Stimulated activated naive B cell treated with anti-CD40 and anti-IgM and Interleukin-4, amounts not matched to agents 10 μg/mL and 1 μg/mL and 100 μg/mL, for 72 hours (primary cell): ENCODE measurements around the gene FKBP5.

Source experiments
- ATAC-seq, 2 donors: fragments of 150-1000 bp; cut with Tn5 transposase; replicated peaks; 2 replicates each; pipeline ENCODE4 v1.10.0; 2021; ENCODE audit warnings: moderate library complexity in 1 of 2
- DNase-seq: peaks from one replicate; pipeline ENCODE4 v3.0.0; 2021
- H3K27ac Mint-ChIP-seq: one replicate; pipeline ENCODE4 v1.8.0; 2022; ENCODE audit warnings: mild to moderate bottlenecking, mixed read lengths
- H3K27me3 Mint-ChIP-seq, 2 donors: one replicate each; pipeline ENCODE4 v1.8.0; 2022; ENCODE audit warnings: mixed read lengths in 2 of 2
- H3K36me3 Mint-ChIP-seq, 2 donors: one replicate each; pipeline ENCODE4 v1.8.0; 2022; ENCODE audit warnings: mixed read lengths in 2 of 2, mild to moderate bottlenecking in 1 of 2
- H3K4me1 Mint-ChIP-seq, 2 donors: one replicate each; pipeline ENCODE4 v1.8.0; 2022; ENCODE audit warnings: mixed read lengths in 2 of 2, mild to moderate bottlenecking in 1 of 2
- H3K4me3 Mint-ChIP-seq, 2 donors: one replicate each; pipeline ENCODE4 v1.8.0; 2022; ENCODE audit warnings: mild to moderate bottlenecking in 2 of 2, mixed read lengths in 2 of 2, moderate library complexity in 1 of 2
- H3K9me3 Mint-ChIP-seq, 2 donors: one replicate each; pipeline ENCODE4 v1.8.0; 2022; ENCODE audit warnings: mixed read lengths in 2 of 2, mild to moderate bottlenecking in 1 of 2

Gene FKBP5

GRCh38 chr6:35727935-35728682, 39.4 kb upstream of the FKBP5 start:
- Mint-ChIP-seq H3K27me3 (peaks cover 0 to 6% of the 10 kb centered on the region in 2 donors), H3K9me3 (no peaks in the 10 kb centered on the region), H3K4me1 (peaks cover 49 to 73% of the 10 kb centered on the region in 2 donors), H3K27ac (peak overlapping the region; percentile 68), H3K4me3 (peak overlapping the region; percentile 82 to 84), H3K36me3 (no peaks in the 10 kb centered on the region)
- ATAC-seq: peak; percentile 44 to 46
- peak; percentile 70 for DNase-seq

- ATAC-seq: peak; percentile 18
- peaks cover 43 to 66% of the 10 kb centered on the region in 2 donors for H3K4me1 Mint-ChIP-seq
- peak overlapping the region; percentile 52 to 84 for H3K4me3 Mint-ChIP-seq
- H3K27me3 Mint-ChIP-seq: peaks cover 0 to 6% of the 10 kb centered on the region in 2 donors
- no peaks in the 10 kb centered on the region for H3K36me3 Mint-ChIP-seq
- peak overlapping the region; percentile 10 for H3K27ac Mint-ChIP-seq
- H3K9me3 Mint-ChIP-seq: no peaks in the 10 kb centered on the region
- no peak for DNase-seq
Measured at GRCh38 chr6:35727231-35727934, 38.7 kb upstream of the FKBP5 start.

GRCh38 chr6:35725721-35726438, 37.2 kb upstream of the FKBP5 start:
- DNase-seq (no peak), ATAC-seq (peak in 1 of 2 donors; percentile 24)
- no peak overlapping the region for H3K27ac Mint-ChIP-seq
- peaks cover 0 to 6% of the 10 kb centered on the region in 2 donors for H3K27me3 Mint-ChIP-seq
- peaks cover 41 to 65% of the 10 kb centered on the region in 2 donors for H3K4me1 Mint-ChIP-seq
- H3K36me3 Mint-ChIP-seq: no peaks in the 10 kb centered on the region
- no peak overlapping the region for H3K4me3 Mint-ChIP-seq
- H3K9me3 Mint-ChIP-seq: no peaks in the 10 kb centered on the region

GRCh38 chr6:35725081-35725708, 36.5 kb upstream of the FKBP5 start:
- no peaks in the 10 kb centered on the region for H3K36me3 Mint-ChIP-seq
- H3K4me3 Mint-ChIP-seq: no peak overlapping the region
- peaks cover 47 to 65% of the 10 kb centered on the region in 2 donors for H3K4me1 Mint-ChIP-seq
- no peaks in the 10 kb centered on the region for H3K9me3 Mint-ChIP-seq
- H3K27ac Mint-ChIP-seq: no peak overlapping the region
- ATAC-seq (no peak), DNase-seq (no peak)
- peaks cover 0 to 6% of the 10 kb centered on the region in 2 donors for H3K27me3 Mint-ChIP-seq

DNA sequence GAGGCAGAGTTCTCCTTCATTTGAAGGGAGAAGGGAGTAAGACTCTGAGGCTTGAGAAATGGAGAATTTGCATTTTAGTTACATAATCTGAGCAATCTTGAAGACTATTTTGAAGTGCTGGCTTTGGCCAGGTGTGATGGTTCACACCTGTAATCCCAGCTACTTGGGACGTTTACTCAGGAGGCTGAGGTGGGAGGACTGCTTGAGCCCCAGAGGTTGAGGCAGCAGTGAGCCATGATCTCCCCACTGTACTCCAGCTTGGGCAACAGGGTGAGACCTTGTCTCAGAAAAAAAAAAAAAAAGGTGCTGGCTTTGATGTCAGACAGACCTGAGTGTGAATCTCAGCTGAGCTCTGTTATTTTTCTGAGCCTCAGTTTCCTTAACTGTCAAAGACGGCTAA, 35.8 kb upstream of the FKBP5 start:
- Mint-ChIP-seq H3K4me3 (no peak overlapping the region), H3K27me3 (peaks cover 0 to 6% of the 10 kb centered on the region in 2 donors), H3K9me3 (no peaks in the 10 kb centered on the region), H3K27ac (peak overlapping the region; percentile 42), H3K4me1 (peaks cover 50 to 65% of the 10 kb centered on the region in 2 donors), H3K36me3 (no peaks in the 10 kb centered on the region)
- DNase-seq (no peak), ATAC-seq (no peak)

DNA sequence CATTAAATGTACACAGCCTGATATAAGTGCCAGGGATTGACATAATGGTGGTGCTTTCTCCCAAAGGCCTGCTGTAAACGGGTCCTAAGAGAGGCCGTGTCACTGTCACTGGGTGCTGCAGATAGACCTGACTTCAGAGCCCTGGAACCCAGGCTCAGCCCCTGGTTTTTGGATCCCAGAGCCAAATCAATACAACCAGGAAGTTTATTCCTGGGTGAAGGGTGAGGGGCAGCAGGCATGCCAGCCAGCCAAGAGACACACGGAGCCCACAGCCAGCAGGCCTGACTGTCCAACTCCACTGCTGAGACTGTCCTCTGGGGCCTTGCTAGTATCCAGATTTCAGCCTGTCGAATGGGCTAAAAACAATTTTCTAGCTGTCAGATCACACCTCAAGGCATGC, 35.3 kb upstream of the FKBP5 start:
- ATAC-seq (no peak), DNase-seq (no peak)
- Mint-ChIP-seq H3K36me3 (no peaks in the 10 kb centered on the region), H3K27me3 (peaks cover 0 to 6% of the 10 kb centered on the region in 2 donors), H3K4me3 (no peak overlapping the region), H3K27ac (peak overlapping the region; percentile 42), H3K9me3 (no peaks in the 10 kb centered on the region), H3K4me1 (peaks cover 50 to 65% of the 10 kb centered on the region in 2 donors)

DNA sequence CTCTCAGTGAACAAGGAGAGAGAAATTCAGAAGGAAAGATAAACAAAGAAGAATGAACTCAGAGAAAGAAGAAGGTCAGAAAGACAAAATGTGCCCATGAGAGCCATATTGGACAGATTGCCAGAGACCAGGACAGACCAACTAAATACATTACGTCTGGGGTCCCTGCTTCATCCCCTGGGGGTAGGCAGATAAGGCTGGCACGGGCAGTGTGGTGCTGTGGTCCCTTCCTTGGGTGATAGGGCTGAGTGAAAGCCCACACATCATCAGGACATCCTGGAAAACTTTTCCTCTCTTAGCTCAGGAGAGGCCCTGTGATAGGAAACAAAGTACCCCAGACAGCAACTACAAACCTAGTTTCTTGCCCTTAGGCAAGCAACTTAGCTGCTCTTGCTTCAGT, 34.9 kb upstream of the FKBP5 start:
- H3K4me1 Mint-ChIP-seq: peaks cover 51 to 65% of the 10 kb centered on the region in 2 donors

DNA sequence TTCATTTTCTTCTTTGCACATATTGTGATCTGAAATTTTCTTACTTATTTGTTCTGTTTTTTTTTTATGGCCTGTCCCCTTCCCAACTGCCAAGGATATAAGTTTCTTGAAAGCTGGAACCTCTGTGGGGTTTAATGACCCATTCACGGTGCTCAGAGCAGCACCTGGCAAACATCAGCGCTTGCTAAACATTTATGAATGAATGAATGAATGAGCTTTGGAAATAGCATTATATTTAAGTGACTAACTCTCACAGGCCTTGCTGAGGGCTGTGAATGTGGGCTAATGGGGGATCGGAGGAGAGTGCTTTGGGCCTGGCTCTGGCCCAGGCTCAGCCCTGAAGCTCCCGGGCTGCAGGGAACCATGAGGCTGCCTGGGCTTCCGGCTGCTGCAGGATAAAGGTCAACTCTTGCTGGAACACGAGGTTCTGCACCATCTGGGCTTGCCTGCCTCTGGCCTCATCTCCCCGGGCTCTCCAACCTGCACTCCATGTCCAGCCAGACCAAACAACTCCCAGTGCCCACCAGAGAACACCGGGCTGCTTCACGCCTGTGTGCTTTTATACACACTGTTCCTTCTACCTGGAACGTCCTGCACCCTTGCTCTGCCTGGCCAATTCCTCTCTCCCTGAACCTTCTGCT, 33.5 kb upstream of the FKBP5 start:
- H3K4me1 Mint-ChIP-seq: peaks cover 57 to 65% of the 10 kb centered on the region in 2 donors
- no peaks in the 10 kb centered on the region for H3K36me3 Mint-ChIP-seq
- no peak for ATAC-seq
- peaks cover 0 to 6% of the 10 kb centered on the region in 2 donors for H3K27me3 Mint-ChIP-seq
- DNase-seq: no peak
- H3K27ac Mint-ChIP-seq: no peak overlapping the region
- no peak overlapping the region for H3K4me3 Mint-ChIP-seq
- H3K9me3 Mint-ChIP-seq: no peaks in the 10 kb centered on the region

More for the DNA sequence above, 34.9 kb upstream of the FKBP5 start:
- no peaks in the 10 kb centered on the region for H3K9me3 Mint-ChIP-seq
- DNase-seq: no peak
- H3K27me3 Mint-ChIP-seq: peaks cover 0 to 6% of the 10 kb centered on the region in 2 donors
- H3K36me3 Mint-ChIP-seq: no peaks in the 10 kb centered on the region
- no peak overlapping the region for H3K4me3 Mint-ChIP-seq
- H3K27ac Mint-ChIP-seq: no peak overlapping the region
- no peak for ATAC-seq

- Mint-ChIP-seq H3K4me1 (peaks cover 41 to 46% of the 10 kb centered on the region in 2 donors), H3K9me3 (no peaks in the 10 kb centered on the region), H3K4me3 (peak overlapping the region; percentile 81 to 83), H3K27ac (peak overlapping the region; percentile 87), H3K36me3 (no peaks in the 10 kb centered on the region), H3K27me3 (no peaks in the 10 kb centered on the region)
- ATAC-seq (peak; percentile 81 to 82), DNase-seq (peak; percentile 78)
Measured at GRCh38 chr6:35719830-35720733, 31.4 kb upstream of the FKBP5 start.

- Mint-ChIP-seq H3K4me1 (peaks cover 41 to 46% of the 10 kb centered on the region in 2 donors), H3K9me3 (no peaks in the 10 kb centered on the region), H3K4me3 (peak overlapping the region; percentile 81 to 83), H3K27ac (peak overlapping the region; percentile 87), H3K36me3 (no peaks in the 10 kb centered on the region), H3K27me3 (no peaks in the 10 kb centered on the region)
- DNase-seq (no peak), ATAC-seq (peak; percentile 62 to 64)
Measured at GRCh38 chr6:35719404-35719829, 30.7 kb upstream of the FKBP5 start.

DNA sequence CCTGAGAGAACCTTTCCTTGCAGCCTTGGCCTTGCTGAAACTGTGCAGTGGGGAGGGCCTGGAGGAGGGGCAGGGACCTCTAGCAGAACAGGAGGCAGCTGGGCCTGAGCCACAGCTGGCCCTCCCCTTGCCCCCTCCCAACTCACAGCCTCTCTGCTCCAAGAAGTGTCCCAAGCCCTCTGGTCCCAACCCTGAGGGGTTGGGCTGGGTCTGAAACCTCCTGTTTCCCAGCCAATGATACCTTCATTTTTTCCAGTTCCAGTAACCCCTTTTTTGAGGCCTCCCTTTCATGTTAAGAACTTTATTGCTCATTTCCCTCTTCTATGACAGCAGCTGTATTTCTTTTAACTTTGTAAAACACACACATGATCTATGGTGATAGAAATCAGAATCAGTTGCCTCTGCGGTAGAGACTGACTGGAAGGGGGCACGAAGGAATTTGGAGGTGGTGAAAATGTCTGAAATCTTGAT, 30.2 kb upstream of the FKBP5 start:
- DNase-seq (no peak), ATAC-seq (peak; percentile 15 to 20)
- H3K27ac Mint-ChIP-seq: peak overlapping the region; percentile 87
- peak overlapping the region; percentile 33 to 81 for H3K4me3 Mint-ChIP-seq
- peaks cover 41 to 46% of the 10 kb centered on the region in 2 donors for H3K4me1 Mint-ChIP-seq
- no peaks in the 10 kb centered on the region for H3K9me3 Mint-ChIP-seq
- H3K27me3 Mint-ChIP-seq: no peaks in the 10 kb centered on the region
- H3K36me3 Mint-ChIP-seq: no peaks in the 10 kb centered on the region

DNA sequence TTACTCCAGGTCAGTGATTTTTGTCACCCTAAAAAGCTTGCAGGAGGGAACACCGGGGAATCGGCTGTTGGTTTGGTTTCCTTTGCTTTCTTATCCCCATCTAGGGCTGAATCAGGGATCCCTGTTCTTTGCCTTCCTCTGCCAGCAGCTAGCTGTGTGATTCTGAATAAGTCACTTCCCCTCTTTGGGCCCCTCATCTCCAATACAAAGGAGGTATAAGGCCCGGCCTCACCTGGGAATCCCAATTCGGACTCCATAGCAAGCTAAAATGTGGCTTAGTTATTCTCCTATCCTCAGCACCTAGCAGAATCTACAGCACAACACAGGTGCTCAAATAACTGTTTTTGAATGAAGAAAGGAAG, 29.6 kb upstream of the FKBP5 start:
- ATAC-seq: no peak
- no peak for DNase-seq
- Mint-ChIP-seq H3K36me3 (no peaks in the 10 kb centered on the region), H3K27ac (peak overlapping the region; percentile 87), H3K9me3 (no peaks in the 10 kb centered on the region), H3K4me1 (peaks cover 43 to 46% of the 10 kb centered on the region in 2 donors), H3K4me3 (peak overlapping the region; percentile 33 to 81), H3K27me3 (no peaks in the 10 kb centered on the region)
